Calu3 (cell line): ENCODE data around the gene RBM34. TPM values are rescaled to one million over a fixed set of nuclear protein-coding genes. Genes with fewer than 3 reads are reported as not detected.

ENCODE experiments used
- BruUV-seq: library from RNA; stranded (reverse); fragments of 400-500 nt; replicated peaks from 2 replicates; lab custom pipeline; 2021; lab: Mats Ljungman, UMichigan
- CTCF ChIA-PET: fragments of 300-600 bp; sonication (Branson Sonifier 250); formaldehyde crosslinking; loops from one replicate; lab custom pipeline; 2022; ENCODE audit warnings: antibody characterized with exemption; lab: Charles Lee
- DNase-seq: peaks from one replicate; pipeline ENCODE4 v3.0.0; 2022
- H3K27ac Mint-ChIP-seq: one replicate; pipeline ENCODE4 v1.8.0; 2022; ENCODE audit warnings: mixed read lengths; ENCODE audit not compliant: unreplicated experiment
- H3K27me3 Mint-ChIP-seq: one replicate; pipeline ENCODE4 v1.8.0; 2022; ENCODE audit warnings: mixed read lengths; ENCODE audit not compliant: unreplicated experiment
- H3K36me3 Mint-ChIP-seq: one replicate; pipeline ENCODE4 v1.8.0; 2022; ENCODE audit warnings: mild to moderate bottlenecking, moderate library complexity, mixed read lengths; ENCODE audit not compliant: insufficient read depth, unreplicated experiment
- H3K4me1 Mint-ChIP-seq: one replicate; pipeline ENCODE4 v1.8.0; 2022; ENCODE audit warnings: mild to moderate bottlenecking, low read depth, mixed read lengths; ENCODE audit not compliant: unreplicated experiment
- H3K4me3 Mint-ChIP-seq: one replicate; pipeline ENCODE4 v1.8.0; 2022; ENCODE audit warnings: mild to moderate bottlenecking, low read depth, moderate library complexity, mixed read lengths; ENCODE audit not compliant: unreplicated experiment
- H3K9me3 Mint-ChIP-seq: one replicate; pipeline ENCODE4 v1.8.0; 2022; ENCODE audit warnings: low read depth, mixed read lengths; ENCODE audit not compliant: unreplicated experiment
- intact Hi-C: fragments of 100-400 bp; cut with micrococcal nuclease; formaldehyde crosslinking; loops from one replicate; pipeline ENCODE4 v1.10.0; 2022; ENCODE audit not compliant: unreplicated experiment
- total RNA-seq: library from RNA; stranded (reverse); gene quantifications from 2 replicates; pipeline ENCODE4 v1.2.3, GENCODE V29; 2022
- TF ChIP-seq, protein P1 (sequence below): fragments of 200-600 bp; IDR thresholded peaks from one replicate; pipeline ENCODE4 v1.8.0; 2022; ENCODE audit warnings: antibody characterized with exemption; ENCODE audit not compliant: unreplicated experiment

The RBM34 gene
- total RNA-seq, 1 experiment from 2014 or later, result 79.8 TPM

DNA sequence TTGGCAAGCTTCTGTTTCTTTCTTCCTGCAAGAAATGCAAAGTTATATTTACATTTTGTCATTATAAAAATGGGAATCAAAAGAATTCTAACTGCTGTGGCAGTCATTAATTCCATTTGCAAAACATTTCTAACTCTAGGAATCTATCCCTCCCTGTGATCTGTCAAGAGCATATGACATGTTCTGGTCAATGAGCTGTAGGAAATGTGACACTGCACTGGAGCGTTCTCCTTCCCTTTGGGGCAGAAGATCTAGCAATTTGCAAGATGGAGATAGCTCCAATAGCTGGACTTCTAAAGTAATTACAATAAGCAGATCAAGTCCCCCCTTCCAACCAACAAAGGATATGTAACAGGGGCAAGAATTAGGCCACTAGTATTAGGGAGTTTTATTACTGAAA, 38.7 kb downstream of the RBM34 start:
- H3K27ac Mint-ChIP-seq, result peak overlapping the region; percentile 7
- intact Hi-C loops, result no loop called here
- BruUV-seq, result no TSS peak
- no peak overlapping the region for H3K4me3 Mint-ChIP-seq
- TF ChIP-seq, protein P1, sequence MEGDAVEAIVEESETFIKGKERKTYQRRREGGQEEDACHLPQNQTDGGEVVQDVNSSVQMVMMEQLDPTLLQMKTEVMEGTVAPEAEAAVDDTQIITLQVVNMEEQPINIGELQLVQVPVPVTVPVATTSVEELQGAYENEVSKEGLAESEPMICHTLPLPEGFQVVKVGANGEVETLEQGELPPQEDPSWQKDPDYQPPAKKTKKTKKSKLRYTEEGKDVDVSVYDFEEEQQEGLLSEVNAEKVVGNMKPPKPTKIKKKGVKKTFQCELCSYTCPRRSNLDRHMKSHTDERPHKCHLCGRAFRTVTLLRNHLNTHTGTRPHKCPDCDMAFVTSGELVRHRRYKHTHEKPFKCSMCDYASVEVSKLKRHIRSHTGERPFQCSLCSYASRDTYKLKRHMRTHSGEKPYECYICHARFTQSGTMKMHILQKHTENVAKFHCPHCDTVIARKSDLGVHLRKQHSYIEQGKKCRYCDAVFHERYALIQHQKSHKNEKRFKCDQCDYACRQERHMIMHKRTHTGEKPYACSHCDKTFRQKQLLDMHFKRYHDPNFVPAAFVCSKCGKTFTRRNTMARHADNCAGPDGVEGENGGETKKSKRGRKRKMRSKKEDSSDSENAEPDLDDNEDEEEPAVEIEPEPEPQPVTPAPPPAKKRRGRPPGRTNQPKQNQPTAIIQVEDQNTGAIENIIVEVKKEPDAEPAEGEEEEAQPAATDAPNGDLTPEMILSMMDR, result no peak
- no peaks in the 10 kb centered on the region for H3K27me3 Mint-ChIP-seq
- H3K9me3 Mint-ChIP-seq, result no peaks in the 10 kb centered on the region
- H3K36me3 Mint-ChIP-seq, result peaks cover 75% of the 10 kb centered on the region
- CTCF ChIA-PET, result interaction anchor here (0.6 to 1.6 kb wide), 2 partner anchors 17 to 18 kb away, joined by 3 to 7 read pairs; no protein-coding TSS in a partner anchor
- peaks cover 32% of the 10 kb centered on the region for H3K4me1 Mint-ChIP-seq
- DNase-seq, result no peak

DNA sequence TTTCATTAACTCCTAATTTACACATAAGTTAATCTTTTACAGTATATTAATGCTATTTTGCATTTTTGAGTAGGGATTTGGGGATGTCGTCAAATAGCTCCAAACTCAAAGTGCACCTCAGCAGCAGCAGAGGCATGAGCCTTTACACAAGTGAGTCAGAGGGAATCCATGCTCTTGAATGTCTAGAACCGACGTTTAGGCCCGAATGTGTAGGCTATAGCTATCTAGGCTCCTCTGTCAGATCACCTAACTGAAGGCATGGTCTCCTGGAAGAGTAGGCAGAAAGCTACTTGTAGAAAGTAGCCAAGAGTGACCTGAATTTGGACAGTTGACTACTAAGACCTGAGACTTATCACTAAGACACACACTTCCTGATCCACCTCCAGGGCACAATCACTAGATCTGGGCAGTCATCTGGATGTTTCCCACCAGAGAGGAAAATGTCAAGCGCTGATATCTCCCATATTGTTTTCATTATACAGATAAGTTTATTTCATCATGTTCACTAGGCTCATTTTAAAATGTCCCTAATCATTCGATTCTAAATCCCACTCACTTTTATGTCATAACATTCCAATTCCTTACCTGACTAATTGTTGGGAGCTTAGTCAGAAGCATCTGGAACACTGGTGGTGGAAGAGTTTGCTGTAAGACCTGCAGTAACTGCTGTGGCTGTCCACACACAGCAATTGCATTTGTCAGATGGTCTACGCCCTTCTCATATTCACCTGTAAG, 47.7 kb downstream of the RBM34 start:
- intact Hi-C loops, result no loop called here

DNA sequence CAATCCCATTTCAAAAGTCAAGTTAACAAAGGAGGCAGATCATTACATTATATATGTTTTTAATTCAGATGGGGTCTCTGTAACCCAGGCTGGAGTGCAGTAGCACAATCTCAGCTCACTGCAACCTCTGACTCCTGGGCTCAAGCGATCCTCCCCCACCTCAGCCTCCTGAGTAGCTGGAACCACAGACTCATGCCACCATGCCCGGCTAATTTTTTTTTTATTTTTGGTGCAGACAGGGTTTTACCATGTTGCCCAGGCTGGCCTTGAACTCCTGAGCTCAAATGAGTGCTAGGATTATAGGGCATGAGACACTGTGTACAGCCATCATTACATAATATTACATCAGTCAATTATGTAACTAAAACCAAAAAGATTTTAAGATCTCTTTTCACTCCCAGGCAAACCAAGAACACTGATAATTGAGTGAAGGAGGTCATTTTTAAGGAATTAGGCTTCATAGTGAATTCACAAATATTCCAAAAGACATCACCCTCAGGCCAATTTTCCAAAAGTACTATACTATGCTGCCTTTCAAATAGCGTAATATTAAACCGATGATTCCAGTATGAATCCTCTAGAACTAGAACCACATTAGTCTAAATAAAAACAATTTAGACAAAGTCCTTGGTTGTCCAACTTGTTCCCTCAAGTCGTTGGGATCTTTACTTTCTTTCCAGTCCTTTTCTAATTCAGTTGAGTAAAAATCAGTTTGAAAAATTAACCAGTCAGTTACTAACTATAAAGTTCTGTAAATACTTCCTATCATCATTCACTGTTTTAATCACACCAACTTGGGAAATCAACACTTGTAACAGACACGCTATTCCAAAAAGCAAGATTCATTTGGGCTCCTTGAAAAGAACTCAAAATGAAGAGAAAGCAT, 48.5 kb downstream of the RBM34 start:
- TF ChIP-seq, protein P1, result no peak
- CTCF ChIA-PET, result no interaction called here
- BruUV-seq, result no TSS peak
- DNase-seq, result no peak
- H3K36me3 Mint-ChIP-seq, result peaks cover 81% of the 10 kb centered on the region
- intact Hi-C loops, result no loop called here
- H3K27me3 Mint-ChIP-seq, result no peaks in the 10 kb centered on the region
- no peak overlapping the region for H3K27ac Mint-ChIP-seq
- H3K4me3 Mint-ChIP-seq, result no peak overlapping the region
- no peaks in the 10 kb centered on the region for H3K9me3 Mint-ChIP-seq
- no peaks in the 10 kb centered on the region for H3K4me1 Mint-ChIP-seq

More for the DNA sequence above, 47.7 kb downstream of the RBM34 start:
- CTCF ChIA-PET, result no interaction called here
- TF ChIP-seq, protein P1, result no peak
- Mint-ChIP-seq H3K4me3 (no peak overlapping the region), H3K36me3 (peaks cover 81% of the 10 kb centered on the region), H3K9me3 (no peaks in the 10 kb centered on the region), H3K27me3 (no peaks in the 10 kb centered on the region), H3K4me1 (no peaks in the 10 kb centered on the region), H3K27ac (no peak overlapping the region)
- BruUV-seq, result no TSS peak
- no peak for DNase-seq

DNA sequence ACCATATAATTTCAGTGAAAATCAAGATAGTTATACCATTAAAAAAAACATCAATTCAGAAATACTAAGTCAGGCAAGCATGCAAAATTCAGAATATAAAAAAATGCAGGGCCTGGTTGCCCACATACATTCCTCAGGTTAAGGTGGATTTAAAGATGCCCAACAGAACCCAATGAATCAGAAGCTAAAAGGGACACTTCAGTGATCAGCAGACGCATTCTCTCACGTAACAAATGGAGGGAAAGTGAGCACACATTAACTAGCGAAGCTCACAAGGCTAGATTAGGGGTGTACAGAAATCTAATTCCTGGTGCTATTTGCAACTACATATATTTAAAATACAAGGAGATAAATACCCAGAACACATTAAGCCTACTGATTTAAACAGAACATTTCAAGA, 49.9 kb downstream of the RBM34 start:
- TF ChIP-seq, protein P1, result no peak
- intact Hi-C loops, result no loop called here
- Mint-ChIP-seq H3K4me3 (no peak overlapping the region), H3K4me1 (no peaks in the 10 kb centered on the region), H3K27me3 (no peaks in the 10 kb centered on the region), H3K27ac (no peak overlapping the region), H3K9me3 (no peaks in the 10 kb centered on the region), H3K36me3 (peaks cover 82% of the 10 kb centered on the region)
- no TSS peak for BruUV-seq
- CTCF ChIA-PET, result no interaction called here
- DNase-seq, result no peak
